GM18520 (cell line): Measurements from ENCODE around the gene TRPV2.
"Not testable (repeated sequence)": the region's sequence is repeated elsewhere in the genome, so short reads cannot be mapped to it uniquely, and the experiment has no call there.

Experiments used
- ATAC-seq: cut with Tn5 transposase; IDR thresholded peaks from one replicate; pipeline ENCODE4 v1.9.1; 2021; ENCODE audit not compliant: unreplicated experiment

TRPV2 gene

DNA sequence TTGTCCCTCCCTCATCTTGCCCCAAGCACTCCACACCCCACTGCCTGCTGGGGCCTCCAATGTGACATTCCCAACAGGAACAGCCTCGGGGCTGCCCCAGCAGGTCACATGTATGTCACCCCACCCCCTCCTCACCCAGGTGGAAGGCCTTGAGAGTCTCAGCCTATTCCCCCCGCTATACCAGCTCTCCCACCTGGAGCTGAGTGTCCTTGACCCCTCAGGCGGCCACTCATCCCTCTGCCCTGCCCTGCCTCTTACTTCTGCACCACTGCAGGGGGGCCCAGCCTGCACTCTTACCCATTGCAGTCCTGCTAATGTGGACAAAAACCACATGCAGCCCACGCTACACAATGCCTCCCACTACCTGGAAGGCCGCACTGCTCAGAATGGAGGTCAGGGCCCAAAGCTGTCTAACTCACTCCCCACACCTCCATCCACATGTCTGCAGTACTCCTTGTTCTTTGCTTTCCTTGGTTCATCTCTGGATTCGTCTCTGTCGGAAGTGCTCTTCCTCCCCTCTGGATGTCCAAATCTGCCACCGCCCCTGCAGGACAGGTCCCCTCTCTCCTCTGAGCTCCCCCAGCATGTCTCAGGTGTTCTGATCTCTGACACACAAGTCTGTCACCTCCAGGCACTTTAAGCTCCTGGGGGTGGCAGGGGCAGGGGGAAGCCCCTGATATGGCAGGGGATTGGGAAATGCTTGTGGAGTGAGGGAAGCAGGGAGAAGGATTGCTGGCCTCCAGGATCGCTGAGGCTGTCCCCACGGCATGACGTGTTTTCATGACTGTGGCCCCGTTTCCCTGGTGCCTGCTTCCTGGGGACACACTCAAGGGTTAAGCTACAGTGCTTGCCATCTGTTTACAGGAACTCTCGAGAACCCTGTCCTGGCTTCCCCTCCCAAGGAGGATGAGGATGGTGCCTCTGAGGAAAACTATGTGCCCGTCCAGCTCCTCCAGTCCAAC, 20.8 kb downstream of the TRPV2 start:
- ATAC-seq, result no peak

DNA sequence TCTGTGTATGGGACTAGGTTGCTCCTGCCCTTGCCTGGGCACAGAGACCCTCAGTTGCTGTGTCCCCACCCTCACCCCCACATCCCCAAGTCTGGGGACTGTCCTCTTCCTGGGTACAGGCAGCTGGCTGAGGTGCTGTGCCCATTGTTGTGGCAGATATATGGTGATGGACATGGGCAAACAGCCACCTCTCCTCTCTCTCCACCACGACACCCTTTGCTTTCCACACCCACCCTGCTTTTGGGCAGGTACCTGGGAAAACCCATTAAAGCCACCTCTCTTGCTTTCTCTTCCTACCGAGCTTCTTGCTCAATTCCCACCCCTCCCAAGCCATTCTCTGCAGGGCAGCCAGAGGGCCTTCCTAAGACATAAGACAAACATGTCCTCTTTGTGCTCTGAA, 21.7 kb downstream of the TRPV2 start:
- no peak for ATAC-seq

DNA sequence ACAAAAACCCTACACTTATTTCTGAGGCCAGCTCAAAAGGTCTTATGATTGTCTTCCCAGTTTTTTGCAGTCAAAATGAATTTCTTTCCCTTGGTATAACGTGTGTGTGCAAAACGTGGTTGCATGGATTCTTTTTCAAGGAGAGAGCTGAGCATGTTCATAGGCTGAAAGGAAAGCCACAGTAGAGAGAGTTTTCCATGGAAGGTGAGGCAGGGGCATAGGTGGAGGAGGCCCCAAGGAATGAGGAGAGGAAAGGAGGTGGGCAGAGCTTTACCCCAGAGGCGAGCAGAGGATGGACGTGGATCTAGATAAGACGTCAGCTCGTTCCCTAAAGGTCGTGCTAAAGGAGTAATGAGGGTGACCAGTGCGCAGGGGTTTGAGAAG, 22.8 kb downstream of the TRPV2 start:
- no peak for ATAC-seq

DNA sequence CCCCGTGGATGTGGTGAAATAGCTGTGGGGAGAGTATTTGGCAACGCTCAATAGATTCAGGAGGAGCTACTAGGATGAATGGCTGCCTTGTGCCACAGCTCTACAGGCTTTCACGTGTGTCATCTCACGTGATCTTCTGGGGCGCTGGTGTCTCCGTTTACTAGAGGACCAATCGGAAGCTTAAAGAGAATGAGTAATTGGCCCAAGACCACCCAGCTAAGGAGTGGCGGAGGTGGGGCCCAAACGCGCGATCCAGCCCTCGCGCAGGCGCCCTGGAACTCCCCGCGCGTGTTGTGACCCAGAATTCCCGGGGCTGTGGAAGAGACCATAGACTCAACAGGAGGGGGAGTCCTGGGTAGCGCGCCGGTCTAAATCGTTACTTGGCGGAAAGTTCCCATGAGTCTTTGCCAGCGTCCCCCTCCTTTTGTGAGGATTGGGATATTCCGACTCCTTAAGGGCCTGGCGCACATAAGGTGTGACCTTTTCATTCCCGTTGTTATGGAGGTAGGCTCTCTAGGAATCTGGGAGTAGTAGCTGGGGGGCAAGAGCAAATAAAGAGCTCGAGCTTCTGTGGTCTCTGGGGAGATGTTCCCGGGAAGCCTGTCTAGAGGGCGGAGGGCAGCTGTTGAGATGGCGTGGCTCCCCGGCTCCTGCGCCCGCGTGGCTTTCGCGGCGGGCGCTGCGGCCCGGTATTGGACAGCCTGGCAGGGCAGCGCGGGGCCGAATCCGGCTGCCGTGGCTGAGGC, 23.4 kb downstream of the TRPV2 start:
- peak; percentile 57 for ATAC-seq

DNA sequence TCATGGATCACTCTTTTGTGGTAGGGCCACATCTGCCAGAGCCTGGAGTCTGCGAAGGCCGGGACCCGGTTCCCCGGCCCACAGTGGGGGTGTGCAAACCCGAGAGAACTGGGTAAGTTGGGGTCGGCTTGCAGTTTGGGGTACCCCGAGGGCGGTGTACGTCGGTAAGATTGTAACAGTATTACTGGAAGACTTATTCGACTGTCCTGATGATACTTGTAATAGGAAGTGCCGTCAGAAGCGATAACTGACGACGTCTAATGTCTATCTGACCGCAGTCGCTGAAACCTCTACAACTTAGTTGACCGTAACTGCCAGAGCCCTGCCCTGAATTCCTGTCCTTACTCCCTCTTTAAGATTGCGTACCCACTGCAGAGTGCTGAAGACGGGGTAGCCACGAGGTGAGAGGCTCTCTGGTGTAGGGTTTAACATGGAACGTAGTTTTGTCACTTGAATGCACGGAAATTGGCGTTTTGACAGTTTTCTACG, 24.0 kb downstream of the TRPV2 start:
- ATAC-seq, result no peak

DNA sequence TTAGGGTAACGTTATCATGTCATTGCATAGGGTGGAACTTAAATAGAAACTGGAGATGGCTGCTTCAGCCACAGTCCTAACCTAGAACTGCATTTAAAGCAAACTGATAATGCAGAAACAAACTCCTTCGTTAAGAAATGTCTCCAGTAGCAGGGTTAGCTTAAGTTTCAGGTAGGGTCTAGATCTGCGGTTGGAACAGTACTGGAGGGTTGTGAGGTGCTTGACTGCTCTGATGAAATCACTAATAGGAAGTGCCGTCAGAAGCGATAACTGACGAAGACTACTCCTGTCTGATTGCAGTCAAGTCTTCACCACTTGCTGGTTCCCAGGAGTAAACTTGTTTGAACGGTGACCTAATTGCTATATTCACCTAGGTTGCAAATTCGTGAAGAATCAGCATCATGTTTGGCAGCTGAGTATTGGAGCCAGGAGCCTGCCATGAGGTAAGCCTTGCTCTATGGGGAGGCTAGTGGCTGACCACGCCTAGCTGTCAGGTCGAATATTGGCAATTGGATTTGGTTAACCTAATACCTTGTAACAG, 24.5 kb downstream of the TRPV2 start:
- ATAC-seq, result no peak

DNA sequence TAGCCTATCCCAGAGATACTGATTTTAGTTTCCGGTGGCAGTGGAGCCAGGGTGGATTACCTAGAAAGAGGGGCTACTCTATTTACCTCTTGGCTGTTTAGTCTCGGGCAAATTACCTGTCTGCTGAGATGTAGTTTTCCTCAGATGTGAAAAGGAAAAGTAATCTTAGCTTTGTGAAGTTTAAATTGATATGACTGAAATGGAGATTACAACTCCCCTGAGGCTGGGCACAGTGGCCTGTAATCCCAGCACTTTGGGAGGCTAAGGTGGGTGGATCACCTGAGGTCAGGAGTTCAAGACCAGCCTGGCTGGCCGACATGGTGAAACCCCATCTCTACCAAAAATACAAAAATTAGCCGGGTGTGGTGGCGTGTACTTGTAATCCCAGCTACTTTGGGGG, 25.0 kb downstream of the TRPV2 start:
- not testable (repeated sequence) for ATAC-seq

DNA sequence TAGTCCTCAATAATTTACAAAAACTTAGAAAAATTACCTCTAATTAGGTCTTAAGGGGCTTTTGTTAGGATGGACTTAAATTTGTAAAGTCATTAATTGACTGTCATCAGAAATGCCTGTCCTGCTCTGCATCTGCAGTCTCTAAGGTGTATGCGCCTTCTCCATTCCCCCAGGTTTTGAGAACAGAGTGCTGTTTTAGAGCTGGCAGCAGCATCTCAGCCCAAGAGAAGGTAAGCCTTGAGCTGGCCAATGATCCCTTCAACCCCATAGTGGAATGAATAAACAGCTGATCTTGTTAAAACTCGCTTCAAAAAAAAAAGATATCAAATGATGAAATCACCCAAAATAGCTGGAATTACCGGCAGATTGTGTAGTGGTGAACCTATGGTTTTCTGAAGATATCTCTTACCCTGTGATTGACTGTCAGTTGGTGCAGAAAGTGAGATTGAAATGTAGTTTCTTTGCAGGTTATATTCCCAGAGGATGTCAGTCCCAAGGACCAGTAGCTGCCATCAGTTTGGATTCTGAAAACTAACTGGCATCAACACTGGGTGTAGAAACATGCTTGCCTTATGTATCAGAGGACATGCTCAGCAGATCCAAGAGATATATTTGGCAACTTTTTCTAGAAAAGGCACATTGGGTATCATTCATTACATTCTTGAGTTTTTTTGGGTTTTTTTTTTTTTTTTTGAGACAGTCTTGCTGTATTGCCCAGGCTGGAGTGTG, 25.7 kb downstream of the TRPV2 start:
- ATAC-seq, result no peak

DNA sequence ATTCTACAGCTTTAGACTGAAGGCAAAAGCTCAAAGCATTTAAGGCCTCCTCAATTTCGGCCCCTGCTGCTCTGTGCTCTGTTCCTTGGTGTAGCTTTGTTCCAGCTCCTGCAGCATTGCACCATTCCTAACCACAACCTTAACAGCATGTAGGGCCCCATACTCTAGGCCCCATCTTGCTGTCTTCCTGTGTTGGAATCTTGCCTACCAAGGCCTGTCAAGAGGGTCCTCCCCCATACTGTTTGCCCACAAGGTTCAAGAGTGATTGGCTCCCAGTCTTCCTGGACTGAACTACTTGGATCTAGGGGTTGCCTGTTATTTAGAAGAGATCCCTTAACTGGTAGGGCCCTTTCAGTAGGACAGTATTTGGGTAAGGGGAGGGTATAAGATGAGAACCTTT, 26.8 kb downstream of the TRPV2 start:
- ATAC-seq, result no peak

DNA sequence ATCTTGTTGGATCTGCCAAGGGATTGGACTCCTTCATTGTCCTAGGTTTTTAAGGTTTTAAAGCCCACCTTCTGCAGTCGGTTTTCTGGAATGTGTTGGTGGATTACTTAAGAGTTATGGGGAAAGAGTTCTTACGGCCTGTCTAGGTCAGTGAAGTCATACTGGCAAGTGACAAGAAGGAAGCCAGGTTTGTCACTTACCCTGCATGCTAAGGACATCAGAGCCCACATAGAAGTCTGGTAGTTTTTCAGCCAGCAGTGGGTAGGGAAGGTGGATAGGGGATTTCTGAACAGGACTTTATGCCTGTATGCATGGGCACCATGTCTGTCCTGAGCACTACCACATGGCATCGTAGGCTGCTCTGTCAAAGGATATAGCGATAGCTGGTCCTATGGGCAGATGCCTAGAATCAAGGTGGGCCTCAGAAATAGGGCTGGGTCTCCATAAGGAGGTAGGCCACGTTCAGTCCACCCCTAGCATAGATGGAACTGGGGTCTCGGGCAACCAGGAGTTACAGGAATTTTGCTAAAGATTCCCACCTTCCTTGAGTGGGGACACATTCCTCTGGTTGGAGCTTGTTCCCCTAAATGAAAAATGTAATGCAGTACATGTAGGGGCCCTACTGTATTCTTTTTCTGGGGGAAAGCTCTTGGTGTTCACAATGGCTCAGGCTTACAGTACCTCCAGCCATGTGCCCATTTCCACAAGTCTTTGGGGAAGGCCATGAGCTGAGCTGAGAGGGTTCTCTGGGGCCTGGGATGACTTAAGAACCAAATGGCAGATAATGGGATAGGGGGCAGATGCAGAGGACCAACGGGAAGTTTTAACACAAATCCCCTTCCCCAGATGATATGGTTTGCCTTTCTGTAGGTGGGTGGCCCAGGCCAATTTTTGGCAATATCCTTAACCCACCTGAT, 27.5 kb downstream of the TRPV2 start:
- ATAC-seq, result no peak

DNA sequence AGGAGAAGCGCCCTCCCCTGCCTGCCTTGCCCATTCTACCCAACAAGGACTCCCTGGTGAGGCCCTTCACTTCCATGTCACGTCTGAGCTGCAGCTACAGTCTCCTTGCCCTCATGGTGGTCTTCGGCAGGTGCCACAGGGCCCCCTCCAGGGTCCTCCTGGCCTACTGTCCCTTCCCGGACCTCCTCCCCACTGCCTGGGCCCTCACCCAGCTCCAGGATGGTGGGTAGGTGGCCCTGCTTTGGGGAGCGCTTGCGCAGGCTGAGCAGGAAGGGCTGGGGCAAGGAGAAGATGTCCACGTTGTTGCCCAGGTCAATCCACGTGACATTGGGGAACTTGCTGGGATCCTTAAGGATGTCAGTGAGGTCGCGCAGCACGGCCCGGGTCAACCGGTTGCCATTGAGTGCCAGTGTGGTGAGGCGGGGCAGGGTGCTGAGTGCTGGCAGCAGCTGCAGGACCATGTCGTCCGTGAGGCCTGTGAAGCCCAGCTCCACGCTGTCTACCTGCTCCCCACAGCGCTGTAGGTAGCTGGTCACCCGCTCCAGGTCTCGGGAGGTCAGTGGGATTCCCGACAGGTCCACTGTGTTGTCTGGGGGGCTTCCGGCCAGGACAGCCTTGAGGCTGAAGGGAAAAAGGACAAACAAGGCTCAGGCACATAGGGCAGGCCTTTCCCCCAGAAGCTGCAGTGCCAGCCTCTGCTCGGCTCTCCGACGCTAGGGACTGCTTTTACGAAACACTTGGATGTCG, 28.3 kb downstream of the TRPV2 start:
- no peak for ATAC-seq

DNA sequence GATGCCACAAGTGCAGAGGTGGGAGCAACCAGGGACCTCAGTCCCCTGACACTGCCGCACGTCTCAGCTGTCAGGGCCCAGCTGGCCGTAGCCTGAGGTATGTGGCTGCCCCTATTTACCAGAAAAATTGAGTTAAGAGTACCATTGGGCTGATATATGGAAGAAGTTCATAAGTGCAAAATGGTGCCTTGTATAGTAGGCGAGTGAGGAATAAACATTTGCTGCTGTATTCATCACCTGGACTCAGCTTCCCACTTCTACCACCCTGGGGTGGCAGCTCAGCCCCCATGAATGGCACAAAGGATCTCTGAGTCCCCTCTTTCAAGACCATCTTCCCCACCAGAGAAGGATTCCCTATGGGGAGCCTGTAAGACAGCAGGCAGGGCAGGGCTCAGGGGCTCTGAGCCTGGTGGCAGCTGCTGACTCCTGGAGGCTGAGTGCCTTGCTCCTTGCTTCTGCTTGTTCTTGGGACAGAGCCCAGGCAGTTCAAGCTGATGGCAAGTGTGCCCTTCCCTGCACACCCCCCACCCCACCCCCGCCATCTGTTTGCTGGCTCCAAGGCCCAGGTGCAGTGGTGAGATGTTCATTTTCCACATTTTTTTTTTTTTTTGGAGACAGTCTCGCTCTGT, 29.0 kb downstream of the TRPV2 start:
- no peak for ATAC-seq

DNA sequence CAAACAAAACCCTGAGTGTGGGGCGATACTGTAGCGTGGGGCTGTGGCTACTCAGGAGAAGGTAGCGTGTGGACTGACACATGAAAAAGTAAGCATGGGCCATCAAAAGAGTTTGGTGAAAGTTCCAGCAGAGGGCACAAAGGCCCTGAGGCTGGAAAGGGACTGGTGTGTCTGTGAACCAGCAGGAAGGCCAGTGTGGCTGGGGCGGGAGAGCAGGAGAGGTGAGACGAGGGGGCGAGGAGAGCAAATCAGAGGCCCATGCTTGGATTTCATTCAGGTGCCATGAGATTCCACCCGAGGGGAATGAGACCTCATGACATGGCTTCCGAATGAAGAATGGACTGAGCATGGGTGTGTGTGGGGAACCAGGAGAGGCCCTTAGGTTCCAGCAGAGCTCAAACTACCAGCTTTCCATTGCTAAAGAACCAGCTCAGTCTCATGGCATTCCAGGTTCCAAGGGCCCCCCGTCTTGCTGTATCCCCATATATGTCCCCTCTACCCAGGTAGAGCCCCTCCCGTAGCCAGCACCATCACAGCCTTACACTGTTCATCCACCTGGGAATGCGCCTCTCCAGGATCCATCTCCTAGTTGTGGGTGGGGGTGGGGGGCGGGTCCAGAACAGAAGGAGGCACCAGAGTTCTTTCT, 31.1 kb downstream of the TRPV2 start:
- no peak for ATAC-seq

DNA sequence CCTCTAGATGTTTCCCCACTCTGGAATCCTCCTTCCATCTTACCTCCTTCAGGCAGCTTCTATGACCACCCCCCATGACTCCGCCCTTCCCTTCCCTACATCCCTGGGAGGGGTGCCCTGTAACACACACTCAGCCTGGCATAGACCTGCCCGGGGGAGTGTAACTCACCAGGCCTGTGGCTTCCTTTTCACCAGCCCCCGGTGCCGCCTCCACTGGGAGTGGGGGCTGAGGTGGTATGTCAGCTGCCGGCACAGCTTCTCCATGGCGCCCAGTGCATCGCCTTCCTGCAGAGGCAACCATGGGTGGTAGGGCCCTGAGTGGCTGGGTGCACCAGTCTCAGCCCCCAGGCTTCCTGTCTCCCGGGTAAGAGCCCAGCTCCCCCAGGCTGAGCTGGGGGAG, 32.3 kb downstream of the TRPV2 start:
- ATAC-seq, result no peak

DNA sequence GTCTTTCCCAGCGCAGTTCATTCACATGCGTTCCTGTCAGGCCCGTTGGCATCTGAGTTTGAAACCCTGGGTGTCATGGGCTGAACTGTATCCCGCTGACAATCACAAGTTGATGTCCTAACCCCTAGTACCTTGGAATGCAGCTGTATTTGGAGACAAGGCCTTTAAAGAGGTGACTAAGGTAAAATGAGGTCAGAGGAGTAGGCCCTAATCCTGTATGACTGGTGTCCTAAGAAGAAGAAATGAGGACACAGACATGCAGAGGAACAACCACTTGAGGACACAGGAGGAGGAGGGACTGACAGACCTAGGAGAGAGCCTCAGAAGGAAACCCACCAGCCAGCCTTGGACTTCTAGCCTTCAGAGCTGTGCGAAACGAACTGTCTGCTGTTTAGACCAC, 33.1 kb downstream of the TRPV2 start:
- ATAC-seq, result no peak

DNA sequence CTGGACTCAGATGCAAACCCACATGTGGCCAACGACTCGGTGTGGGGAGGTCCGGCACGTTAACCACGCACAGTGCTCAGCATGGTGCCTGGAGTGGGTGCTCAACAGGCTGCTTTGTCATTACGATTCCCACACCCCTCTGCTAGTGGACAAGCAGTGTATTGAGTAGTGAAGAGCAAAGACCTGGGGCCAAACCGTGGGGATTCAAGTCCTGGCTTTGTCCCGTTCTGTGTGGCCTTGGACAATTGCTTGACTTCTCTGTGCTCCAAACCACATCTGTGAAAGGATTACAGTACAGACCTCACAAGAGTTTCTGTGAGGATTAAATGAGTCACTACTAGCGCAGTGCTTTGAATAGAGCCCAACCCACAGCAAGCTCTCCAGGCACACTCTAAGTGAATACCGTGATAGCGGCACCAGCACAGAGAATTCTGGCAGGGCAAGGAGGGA, 33.8 kb downstream of the TRPV2 start:
- ATAC-seq, result no peak

DNA sequence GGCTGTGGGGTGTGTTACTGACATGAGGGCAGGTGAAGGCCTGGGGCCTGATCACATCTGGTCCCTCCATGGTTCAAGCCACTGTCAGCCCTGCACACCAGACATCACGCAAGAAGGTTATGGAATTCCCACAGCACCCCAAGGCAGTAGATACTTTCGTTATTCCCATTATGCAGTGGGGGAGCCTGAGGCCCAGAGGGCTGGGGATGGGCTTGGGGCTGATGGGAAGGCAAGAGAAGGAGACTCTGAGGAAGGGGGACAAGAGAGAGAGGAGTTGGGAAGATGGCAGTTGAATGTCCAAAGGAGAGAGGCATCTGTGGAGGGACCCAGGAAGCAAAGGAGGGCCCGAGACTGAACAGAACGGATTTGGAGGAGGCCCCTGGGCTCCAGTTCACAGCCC, 34.7 kb downstream of the TRPV2 start:
- no peak for ATAC-seq

DNA sequence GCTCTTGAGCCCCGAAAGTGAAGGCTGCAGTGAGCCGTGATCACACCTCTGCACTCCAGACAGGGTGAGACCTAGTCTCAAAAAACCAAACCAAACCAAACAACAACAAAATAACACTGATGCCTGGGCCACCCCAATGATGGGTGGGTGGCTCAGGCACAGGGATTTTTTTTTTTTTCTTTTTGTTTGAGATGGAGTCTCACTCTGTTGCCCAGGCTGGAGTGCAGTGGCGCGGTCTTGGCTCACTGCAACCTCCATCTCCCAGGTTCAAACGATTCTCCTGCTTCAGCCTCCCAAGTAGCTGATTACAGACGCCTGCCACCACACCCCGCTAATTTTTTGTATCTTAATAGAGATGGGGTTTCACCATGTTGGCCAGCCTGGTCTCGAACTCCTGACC, 36.9 kb downstream of the TRPV2 start:
- not testable (repeated sequence) for ATAC-seq
